NCI-H1417 (cell line): ENCODE data around the gene UBE2N.
"Not testable (repeated sequence)": the region's sequence is repeated elsewhere in the genome, so short reads cannot be mapped to it uniquely, and the experiment has no call there.

Experiments used
- DNase-seq, 3 experiments: peaks; one replicate each; lab custom pipeline; 2025; lab: John Stamatoyannopoulos, UW

UBE2N gene

DNA sequence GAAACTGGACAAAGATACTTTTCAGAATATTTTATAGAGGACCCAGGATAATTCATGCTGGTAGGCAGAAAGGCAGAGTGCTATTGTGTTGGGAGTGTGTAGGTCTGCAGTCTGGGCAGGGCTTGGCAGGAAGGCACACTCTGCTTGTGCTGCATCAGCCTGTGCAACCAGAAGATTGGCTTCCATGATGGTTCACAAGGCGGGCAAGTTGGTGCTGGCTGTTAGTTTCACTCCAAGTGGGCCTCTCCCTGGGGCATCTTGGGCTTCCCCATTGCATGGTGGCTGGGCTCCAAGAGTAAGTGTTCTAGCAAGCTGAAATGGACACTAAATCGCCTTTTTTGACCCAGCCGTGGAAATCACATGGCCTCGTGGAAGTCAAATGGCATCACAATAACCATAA lies 1.8 kb upstream of the UBE2N start:
- DNase-seq = no peak

- no peak for DNase-seq
These were observed 929 bp upstream of the UBE2N start for GRCh38 chr12:93442411-93443340.

- peak in 2 of 3 experiments; percentile 64 for DNase-seq
These were observed 598 bp downstream of the UBE2N start for GRCh38 chr12:93441081-93441616.

- no peak for DNase-seq
These were observed 1.5 kb downstream of the UBE2N start for GRCh38 chr12:93440043-93440835.

DNA sequence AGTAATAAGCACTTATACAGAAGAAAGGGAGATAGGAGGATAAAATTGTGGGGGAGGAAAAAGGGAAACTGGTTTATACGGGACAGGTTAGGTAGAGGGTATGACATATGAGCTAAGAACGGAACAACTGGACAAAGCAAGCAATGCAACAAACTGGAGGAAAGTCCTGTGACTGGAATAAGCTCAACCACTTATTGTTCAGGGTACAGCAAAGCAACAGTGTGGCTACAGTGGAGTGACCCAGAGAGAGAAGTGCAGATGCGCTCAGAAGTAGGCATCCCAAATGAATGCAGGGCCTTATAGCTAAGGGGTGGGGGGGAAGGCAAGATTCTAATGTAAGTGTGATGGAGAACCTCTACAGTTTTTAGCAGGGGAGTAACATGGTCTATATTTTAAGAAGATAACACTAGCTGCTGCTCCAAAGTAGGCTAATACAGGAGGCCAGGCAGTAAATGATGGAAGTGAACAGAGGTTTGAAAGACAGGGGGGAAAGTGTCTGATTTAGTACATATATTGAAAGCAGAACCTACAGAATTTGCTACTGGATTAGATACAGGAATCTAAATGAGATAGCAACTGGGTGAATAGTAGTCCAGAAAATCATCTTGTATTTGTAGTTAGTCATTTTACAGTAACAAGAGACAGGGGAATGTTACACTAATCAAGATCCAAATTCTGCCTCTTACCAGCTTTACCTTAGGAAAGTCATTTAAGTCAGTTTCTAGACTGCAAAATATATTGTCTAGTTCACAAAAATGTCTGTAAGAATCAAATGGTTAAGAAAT lies 3.3 kb downstream of the UBE2N start:
- no peak for DNase-seq

GRCh38 chr12:93434256-93434865 lies 7.4 kb downstream of the UBE2N start:
- DNase-seq = no peak

GRCh38 chr12:93432031-93432430 lies 9.7 kb downstream of the UBE2N start:
- not testable (repeated sequence) for DNase-seq

GRCh38 chr12:93430280-93430679 lies 11.5 kb downstream of the UBE2N start:
- DNase-seq = no peak

- no peak for DNase-seq
These were observed 11.9 kb downstream of the UBE2N start for GRCh38 chr12:93429852-93430251.

GRCh38 chr12:93429448-93429847 lies 12.3 kb downstream of the UBE2N start:
- DNase-seq = no peak

DNA sequence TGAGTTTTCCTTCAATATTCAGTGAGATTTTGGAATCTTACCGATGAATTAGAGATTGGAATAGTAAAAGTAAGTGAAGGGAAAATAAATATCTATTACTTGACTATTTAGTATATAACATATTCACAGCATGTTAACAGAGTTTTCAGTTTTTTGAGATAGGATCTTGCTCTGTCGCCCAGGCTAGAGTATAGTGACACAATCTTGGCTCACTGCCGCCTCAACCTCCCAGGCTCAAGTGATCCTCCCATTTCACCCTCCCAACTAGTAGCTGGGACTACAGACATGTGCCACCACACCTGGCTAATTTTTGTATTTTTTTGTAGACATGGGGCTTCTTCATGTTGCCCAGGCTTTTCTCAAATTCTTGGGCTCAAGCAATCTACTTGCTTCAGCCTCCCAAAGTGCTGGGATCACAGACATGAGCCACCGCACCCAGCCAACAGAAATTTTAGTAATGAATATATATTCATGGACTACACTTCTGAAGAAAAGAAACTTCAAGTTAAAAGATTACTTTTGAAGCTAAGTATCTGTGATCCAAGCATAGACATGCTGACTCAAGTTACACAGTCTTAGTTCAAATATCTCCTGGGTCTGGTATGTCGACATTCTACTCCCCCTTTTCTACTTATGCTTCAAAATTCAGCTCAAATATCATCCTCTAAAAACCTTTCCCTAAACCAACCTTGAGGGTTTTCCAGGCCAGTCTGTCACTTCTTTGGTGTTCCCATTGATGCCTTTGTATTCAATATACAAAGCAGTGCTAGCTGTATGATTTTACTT lies 13.8 kb downstream of the UBE2N start:
- no peak for DNase-seq

DNA sequence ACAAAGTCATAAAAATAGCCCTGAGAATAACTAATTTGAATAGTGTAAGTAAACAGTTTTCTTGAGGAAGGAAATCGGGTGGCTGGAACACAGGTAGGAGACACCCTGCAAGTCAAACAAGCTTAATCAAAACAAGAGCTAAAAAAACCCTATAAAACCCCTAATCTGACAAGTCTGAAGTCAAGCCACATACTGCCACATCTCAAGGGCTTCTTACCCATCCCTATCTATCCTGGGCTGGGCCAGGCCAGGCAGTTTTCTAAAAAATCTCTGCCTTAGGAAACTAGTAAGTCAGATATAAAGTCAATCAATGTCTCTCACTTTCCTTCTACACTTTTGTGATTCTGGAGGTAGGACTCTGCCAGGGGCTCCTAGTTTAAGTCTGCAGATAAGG lies 15.3 kb downstream of the UBE2N start:
- DNase-seq = no peak

GRCh38 chr12:93425736-93426411 lies 15.9 kb downstream of the UBE2N start:
- DNase-seq = no peak

GRCh38 chr12:93422050-93422449 lies 19.7 kb downstream of the UBE2N start:
- no peak for DNase-seq

DNA sequence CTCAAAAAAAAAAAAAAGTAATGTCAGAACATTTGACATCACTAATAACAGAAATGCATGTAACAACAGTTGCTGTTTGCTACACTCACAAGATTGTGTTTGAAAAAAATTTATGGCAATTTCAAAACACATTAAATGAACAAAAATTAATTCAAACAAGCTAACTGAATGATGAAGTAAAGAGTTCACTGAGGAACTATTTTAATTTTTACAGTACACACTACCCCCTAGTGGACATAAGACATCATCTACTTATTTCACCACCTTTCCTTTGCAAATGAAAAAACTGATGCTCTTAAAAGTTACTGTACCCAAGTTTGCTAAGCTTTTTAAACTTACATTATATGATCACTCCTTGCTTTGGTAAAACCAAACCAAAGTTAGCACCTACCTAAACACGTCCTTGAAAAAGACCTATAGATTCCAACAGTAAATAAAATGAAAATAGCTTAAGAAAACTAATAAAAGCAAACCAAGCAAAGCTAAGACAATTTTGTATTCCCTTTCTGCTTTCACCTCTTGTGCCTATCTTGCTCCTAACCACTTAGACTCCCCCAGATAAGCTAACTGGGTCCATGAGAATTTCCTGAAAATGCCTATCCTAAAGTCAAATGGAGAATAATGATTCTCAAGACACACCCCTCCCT lies 22.2 kb downstream of the UBE2N start:
- DNase-seq = peak in 2 of 3 experiments; percentile 58 to 62

- DNase-seq = no peak
These were observed 23.7 kb downstream of the UBE2N start for GRCh38 chr12:93417967-93418480.

DNA sequence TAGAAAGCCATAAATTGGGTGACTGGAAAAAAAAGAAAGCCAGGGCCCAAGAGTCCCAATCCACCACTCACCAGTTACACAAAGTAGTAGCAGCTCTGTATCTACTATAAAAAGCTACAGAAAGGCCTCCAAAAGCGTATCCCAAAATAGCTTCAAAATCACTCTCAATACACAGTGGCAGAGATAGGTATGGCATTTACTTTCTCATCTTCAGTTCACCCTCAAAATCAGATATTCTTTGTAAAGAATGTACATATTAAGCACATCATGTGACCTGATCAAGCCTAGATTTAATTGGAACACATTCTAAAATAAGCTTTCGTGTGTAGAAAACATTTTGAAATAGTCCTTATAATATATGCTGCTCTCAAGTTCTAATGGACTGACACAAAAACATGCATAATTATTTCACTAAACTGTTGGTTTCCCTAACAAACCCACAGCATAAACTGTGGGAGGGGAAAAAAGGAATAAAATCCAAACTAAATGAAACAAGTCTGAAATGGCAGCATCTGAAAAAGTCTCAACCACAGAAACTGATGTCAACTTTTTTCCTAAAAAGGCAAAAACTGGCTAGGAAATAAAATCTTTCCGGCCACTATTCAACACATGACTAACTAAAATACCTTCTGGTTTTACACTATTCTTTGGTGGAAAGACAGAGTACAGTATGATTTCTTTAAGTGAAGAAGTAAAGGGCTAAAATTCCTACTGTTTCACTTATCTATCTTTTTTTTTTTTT lies 25.9 kb downstream of the UBE2N start:
- no peak for DNase-seq

DNA sequence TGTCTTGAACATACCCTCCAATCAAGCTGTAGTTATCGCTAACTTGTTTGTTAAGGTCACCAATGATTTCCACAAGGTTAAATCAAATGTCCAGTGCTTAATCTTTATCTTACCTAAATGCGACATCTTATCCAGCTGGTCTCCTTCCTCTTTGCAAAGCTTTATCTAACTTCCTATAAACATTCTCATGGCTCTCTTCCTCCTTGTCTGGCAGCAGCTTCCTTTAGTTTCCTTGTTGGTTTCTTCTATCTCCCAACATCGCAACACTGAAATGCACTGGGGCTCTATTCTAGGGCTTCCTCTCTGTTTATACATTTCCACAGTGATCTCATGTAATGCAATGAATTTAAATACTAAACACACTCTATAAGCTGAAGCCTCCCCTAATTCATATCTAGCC lies 28.7 kb downstream of the UBE2N start:
- DNase-seq = no peak

- DNase-seq = not testable (repeated sequence)
These were observed 29.4 kb downstream of the UBE2N start for GRCh38 chr12:93412396-93412795.
